HepG2 (cell line): Measurements from ENCODE around the gene ARMH1. TPM values are rescaled to one million over a fixed set of nuclear protein-coding genes. Genes with fewer than 3 reads are reported as not detected.
A peak's percentile ranks its signal among the peaks of the same experiment; 100 is the strongest.

Experiments used
- ATM ChIP-seq: fragments of 450-650 bp; IDR thresholded peaks from 2 replicates; pipeline ENCODE4 v1.7.1; 2017; ENCODE audit warnings: mild to moderate bottlenecking, borderline replicate concordance
- HNRNPH1 ChIP-seq: fragments of 200-400 bp; formaldehyde crosslinking; optimal IDR thresholded peaks from 2 replicates; pipeline ENCODE3; 2017; ENCODE audit warnings: mild to moderate bottlenecking, low read depth, low read length
- IRF2 ChIP-seq: IDR thresholded peaks from 2 replicates; pipeline ENCODE4 v1.6.1; 2018; ENCODE audit warnings: missing genetic modification reagents, missing compliant biosample characterization
- KMT2B ChIP-seq: IDR thresholded peaks from 2 replicates; pipeline ENCODE4 v1.6.1; 2016; ENCODE audit warnings: missing genetic modification reagents, missing compliant biosample characterization
- MZF1 ChIP-seq: sonication (generic); formaldehyde crosslinking; IDR thresholded peaks from 2 replicates; pipeline ENCODE4 v1.8.1; 2023; ENCODE audit warnings: mild to moderate bottlenecking, missing genetic modification reagents, borderline replicate concordance
- NAIF1 ChIP-seq: sonication (generic); formaldehyde crosslinking; IDR thresholded peaks from 2 replicates; pipeline ENCODE4 v1.5.0; 2020; ENCODE audit warnings: mild to moderate bottlenecking, missing genetic modification reagents, borderline replicate concordance
- PHB2 ChIP-seq: fragments of 450-650 bp; IDR thresholded peaks from 2 replicates; pipeline ENCODE4 v1.6.1; 2018; ENCODE audit not compliant: partially characterized antibody
- PPARG ChIP-seq: conservative IDR thresholded peaks from 2 replicates; pipeline ENCODE4 v1.6.1; 2016; ENCODE audit warnings: missing biosample characterization, missing genetic modification reagents
- PRDM10 ChIP-seq: sonication (generic); formaldehyde crosslinking; IDR thresholded peaks from 2 replicates; pipeline ENCODE4 v1.4.0; 2020; ENCODE audit warnings: low read depth, missing genetic modification reagents
- SSRP1 ChIP-seq: IDR thresholded peaks from 2 replicates; pipeline ENCODE4 v1.6.1; 2016; ENCODE audit warnings: control low read depth
- TCF7L2 ChIP-seq: IDR thresholded peaks from 2 replicates; pipeline ENCODE4 v1.6.1; 2011; ENCODE audit warnings: mild to moderate bottlenecking, low read depth, low read length, moderate library complexity
- ZFY ChIP-seq: sonication (generic); formaldehyde crosslinking; IDR thresholded peaks from 2 replicates; pipeline ENCODE4 v1.4.0; 2020; ENCODE audit warnings: missing genetic modification reagents
- ZNF496 ChIP-seq: sonication (generic); formaldehyde crosslinking; IDR thresholded peaks from 2 replicates; pipeline ENCODE4 v1.8.1; 2023; ENCODE audit warnings: mild to moderate bottlenecking, moderate library complexity, missing genetic modification reagents; ENCODE audit not compliant: insufficient replicate concordance
- ZNF557 ChIP-seq: sonication (generic); formaldehyde crosslinking; IDR thresholded peaks from 2 replicates; pipeline ENCODE4 v1.4.0; 2020; ENCODE audit warnings: missing genetic modification reagents
- ZNF800 ChIP-seq: sonication (generic); formaldehyde crosslinking; IDR thresholded peaks from 2 replicates; pipeline ENCODE4 v1.4.0; 2020; ENCODE audit warnings: missing genetic modification reagents
- polyA plus RNA-seq, 8 experiments: library from polyadenylated mRNA; depleted of rRNA in 3 of 8; stranded (reverse) in 7 of 8; unstranded in 1 of 8; fragments of >200 nt; fragmentation: Illumina TruSeq in 4 of 8; extraction: Trizol in 4 of 8; gene quantifications; 2 replicates each; pipeline versions ENCODE4 v1.2.1 to v1.2.3, GENCODE V29; 2011 to 2016; ENCODE audit warnings: low read depth in 4 of 8, missing spikeins in 1 of 8, mixed read lengths in 1 of 8; ENCODE audit not compliant: insufficient read depth in 1 of 8
- total RNA-seq, 5 experiments: library from RNA; depleted of rRNA; stranded (reverse); fragments of >200 nt; fragmentation: Illumina TruSeq; extraction: Trizol; gene quantifications; 2 replicates each; pipeline ENCODE4 v1.2.3, GENCODE V29; 2016; ENCODE audit warnings: low read depth in 1 of 5
- TF ChIP-seq, protein P1 (sequence below): sonication (generic); formaldehyde crosslinking; IDR thresholded peaks from 2 replicates; pipeline ENCODE4 v1.4.0; 2020; ENCODE audit warnings: missing genetic modification reagents, borderline replicate concordance
- TF ChIP-seq, protein P2 (sequence below): sonication (generic); formaldehyde crosslinking; IDR thresholded peaks from 2 replicates; pipeline ENCODE4 v1.4.0; 2020; ENCODE audit warnings: missing genetic modification reagents, borderline replicate concordance
- TF ChIP-seq, protein P3 (sequence below): IDR thresholded peaks from 2 replicates; pipeline ENCODE4 v1.6.1; 2012; ENCODE audit warnings: inconsistent platforms

The ARMH1 gene
- total and polyA plus RNA-seq, 2 of the 13 experiments (the other 11 are each of a cell fraction or from before 2014, with no cell fraction given) = 0.69 TPM; not detected in 1

DNA sequence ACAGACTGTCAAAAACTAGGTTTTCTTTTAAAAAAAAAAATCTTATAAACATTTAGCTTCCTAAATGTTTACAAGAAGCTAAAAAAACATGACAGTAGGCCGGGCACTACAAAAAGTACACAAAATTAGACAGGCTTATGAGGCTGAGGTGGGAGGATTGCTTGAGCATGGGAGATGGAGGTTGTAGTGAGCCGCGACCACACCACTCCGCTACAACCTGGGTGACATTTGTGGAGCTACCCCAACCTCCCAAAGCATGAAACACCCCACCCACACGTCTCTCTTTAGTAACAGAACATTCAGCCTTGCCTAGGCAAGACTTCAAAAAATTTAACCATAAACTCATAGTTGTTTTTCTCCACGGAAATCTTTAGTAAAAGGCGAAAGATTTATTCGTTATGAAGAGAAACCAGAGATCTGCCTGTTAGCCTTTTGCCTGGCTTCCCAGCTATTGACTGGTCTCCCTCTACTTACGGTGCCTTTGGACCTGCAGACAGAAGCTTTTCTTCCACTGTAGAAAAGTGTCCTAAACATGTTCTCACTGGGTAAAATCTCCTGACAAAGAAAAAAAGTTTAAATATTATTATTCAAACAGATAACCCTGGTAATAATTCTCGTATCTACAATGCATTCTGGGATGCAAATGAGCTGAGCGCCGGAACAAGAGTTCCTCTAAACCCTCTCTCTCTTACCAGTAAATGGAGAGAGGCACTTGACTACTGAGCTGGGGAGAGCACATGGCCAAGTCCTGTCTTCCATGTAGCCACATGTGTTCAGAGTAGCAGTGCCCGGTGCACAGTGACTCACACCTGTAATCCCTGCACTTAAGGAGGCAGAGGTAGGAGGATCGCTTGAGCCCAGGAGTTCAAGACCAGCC, 47.2 kb downstream of the ARMH1 start (continued):
- TF ChIP-seq PPARG (CRISPR knock-in tag) (peak; percentile 82; the same call in 1 of the 2 replicates), ZNF557 (CRISPR knock-in tag) (no peak), HNRNPH1 (peak; percentile 99), PRDM10 (no peak), ATM (no peak), TCF7L2 (no peak), ZNF800 (CRISPR knock-in tag) (0 out of 2 replicates have a peak, but pooled peaks have one; percentile 34), SSRP1 (CRISPR knock-in tag) (peak; percentile 75; the same call in 1 of the 2 replicates), ZFY (no peak; the same call in none of the 2 replicates), IRF2 (CRISPR knock-in tag) (peak; percentile 75), MZF1 (CRISPR knock-in tag) (no peak), PHB2 (no peak), ZNF496 (CRISPR knock-in tag) (no peak), KMT2B (CRISPR knock-in tag) (peak; percentile 80), NAIF1 (CRISPR knock-in tag) (peak; percentile 81)
- TF ChIP-seq, protein P1, sequence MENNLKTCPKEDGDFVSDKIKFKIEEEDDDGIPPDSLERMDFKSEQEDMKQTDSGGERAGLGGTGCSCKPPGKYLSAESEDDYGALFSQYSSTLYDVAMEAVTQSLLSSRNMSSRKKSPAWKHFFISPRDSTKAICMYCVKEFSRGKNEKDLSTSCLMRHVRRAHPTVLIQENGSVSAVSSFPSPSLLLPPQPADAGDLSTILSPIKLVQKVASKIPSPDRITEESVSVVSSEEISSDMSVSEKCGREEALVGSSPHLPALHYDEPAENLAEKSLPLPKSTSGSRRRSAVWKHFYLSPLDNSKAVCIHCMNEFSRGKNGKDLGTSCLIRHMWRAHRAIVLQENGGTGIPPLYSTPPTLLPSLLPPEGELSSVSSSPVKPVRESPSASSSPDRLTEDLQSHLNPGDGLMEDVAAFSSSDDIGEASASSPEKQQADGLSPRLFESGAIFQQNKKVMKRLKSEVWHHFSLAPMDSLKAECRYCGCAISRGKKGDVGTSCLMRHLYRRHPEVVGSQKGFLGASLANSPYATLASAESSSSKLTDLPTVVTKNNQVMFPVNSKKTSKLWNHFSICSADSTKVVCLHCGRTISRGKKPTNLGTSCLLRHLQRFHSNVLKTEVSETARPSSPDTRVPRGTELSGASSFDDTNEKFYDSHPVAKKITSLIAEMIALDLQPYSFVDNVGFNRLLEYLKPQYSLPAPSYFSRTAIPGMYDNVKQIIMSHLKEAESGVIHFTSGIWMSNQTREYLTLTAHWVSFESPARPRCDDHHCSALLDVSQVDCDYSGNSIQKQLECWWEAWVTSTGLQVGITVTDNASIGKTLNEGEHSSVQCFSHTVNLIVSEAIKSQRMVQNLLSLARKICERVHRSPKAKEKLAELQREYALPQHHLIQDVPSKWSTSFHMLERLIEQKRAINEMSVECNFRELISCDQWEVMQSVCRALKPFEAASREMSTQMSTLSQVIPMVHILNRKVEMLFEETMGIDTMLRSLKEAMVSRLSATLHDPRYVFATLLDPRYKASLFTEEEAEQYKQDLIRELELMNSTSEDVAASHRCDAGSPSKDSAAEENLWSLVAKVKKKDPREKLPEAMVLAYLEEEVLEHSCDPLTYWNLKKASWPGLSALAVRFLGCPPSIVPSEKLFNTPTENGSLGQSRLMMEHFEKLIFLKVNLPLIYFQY = peak; percentile 34; the same call in 1 of the 2 replicates
- TF ChIP-seq, protein P2, sequence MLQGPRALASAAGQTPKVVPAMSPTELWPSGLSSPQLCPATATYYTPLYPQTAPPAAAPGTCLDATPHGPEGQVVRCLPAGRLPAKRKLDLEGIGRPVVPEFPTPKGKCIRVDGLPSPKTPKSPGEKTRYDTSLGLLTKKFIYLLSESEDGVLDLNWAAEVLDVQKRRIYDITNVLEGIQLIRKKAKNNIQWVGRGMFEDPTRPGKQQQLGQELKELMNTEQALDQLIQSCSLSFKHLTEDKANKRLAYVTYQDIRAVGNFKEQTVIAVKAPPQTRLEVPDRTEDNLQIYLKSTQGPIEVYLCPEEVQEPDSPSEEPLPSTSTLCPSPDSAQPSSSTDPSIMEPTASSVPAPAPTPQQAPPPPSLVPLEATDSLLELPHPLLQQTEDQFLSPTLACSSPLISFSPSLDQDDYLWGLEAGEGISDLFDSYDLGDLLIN (CRISPR knock-in tag) = peak; percentile 60; the same call in 1 of the 2 replicates
- TF ChIP-seq, protein P3, sequence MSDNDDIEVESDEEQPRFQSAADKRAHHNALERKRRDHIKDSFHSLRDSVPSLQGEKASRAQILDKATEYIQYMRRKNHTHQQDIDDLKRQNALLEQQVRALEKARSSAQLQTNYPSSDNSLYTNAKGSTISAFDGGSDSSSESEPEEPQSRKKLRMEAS = peak; percentile 73
